ENCODE results near the gene SEMA4B. TPM values are rescaled to one million over a fixed set of nuclear protein-coding genes. Genes with fewer than 3 reads are reported as not detected.

Gene SEMA4B
- total and polyA plus RNA-seq, 9 of the 15 experiments (the other 6 are each of a cell fraction or from before 2014, with no cell fraction given) = 1.3 to 33.6 (median 11.0) TPM

DNA sequence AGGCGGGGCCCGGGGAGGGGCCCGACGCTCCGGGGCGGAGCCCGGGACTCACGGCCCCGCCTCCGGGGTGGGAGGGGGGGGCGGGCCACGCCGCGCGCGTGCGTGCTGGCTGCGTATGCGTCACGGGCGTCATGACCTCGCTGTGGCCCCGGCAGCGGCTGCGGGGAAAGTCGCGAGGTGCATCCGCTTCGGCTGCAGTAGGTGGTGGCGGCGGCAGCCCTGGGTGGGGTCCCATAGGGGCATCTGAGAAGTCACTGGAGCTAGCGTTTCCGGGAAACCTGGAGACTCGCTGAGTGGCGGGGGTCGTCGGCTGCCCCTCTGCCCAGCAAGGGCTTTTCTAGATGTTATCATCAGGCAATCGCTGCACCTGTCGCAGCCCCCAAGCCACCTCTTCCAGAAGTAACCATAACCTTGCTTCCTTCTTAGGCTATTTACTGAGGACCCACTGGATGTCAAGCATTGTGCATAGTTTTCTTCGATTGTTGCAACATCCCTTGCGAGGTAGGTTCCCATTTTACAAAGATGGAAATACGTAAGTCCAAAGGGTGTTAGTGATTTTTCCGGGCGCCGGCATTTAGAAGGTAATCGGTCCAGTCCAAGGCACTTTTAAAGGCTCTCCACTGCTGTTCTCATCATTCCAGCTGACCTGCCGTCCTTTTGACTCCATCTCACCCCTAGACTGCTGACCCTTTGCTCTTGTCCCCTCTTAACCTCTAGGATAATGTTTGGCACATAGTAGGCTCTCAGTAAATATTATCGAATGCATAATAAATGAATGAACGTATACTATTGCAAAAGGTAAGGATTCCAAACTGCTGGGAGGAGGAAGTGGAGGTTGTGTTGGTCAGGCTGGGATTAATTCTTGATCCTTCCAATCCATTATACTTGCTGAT lies 33.2 kb downstream of the SEMA4B start, which contains the start of gene GDPGP1 (continued):
- TF ChIP-seq, protein P1, sequence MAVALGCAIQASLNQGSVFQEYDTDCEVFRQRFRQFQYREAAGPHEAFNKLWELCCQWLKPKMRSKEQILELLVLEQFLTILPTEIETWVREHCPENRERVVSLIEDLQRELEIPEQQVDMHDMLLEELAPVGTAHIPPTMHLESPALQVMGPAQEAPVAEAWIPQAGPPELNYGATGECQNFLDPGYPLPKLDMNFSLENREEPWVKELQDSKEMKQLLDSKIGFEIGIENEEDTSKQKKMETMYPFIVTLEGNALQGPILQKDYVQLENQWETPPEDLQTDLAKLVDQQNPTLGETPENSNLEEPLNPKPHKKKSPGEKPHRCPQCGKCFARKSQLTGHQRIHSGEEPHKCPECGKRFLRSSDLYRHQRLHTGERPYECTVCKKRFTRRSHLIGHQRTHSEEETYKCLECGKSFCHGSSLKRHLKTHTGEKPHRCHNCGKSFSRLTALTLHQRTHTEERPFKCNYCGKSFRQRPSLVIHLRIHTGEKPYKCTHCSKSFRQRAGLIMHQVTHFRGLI (CRISPR knock-in tag; IDR thresholded peaks at IDR 0.05) = no peak
- TF ChIP-seq NR4A1 (CRISPR knock-in tag; IDR thresholded peaks at IDR 0.05) = peak; percentile 49; the same call in 1 of the 2 replicates
- TF ChIP-seq NR4A1 (tag; IDR thresholded peaks at IDR 0.05) = peak; percentile 35; the same call in 1 of the 2 replicates
- peak; percentile 42; the same call in 1 of the 2 replicates for TF ChIP-seq AFF4 (CRISPR knock-in tag; IDR thresholded peaks at IDR 0.05)
- TF ChIP-seq GATAD2B (IDR thresholded peaks at IDR 0.05; ENCODE audit: borderline replicate concordance) = 0 out of 2 replicates have a peak, but pooled peaks have one; percentile 69
- TF ChIP-seq TAF7 (tag; IDR thresholded peaks at IDR 0.05) = 0 out of 2 replicates have a peak, but pooled peaks have one; percentile 32
- TF ChIP-seq SRSF1 (IDR thresholded peaks at IDR 0.05; ENCODE audit: low read depth, low read length) = no peak
- peak; percentile 63 for TF ChIP-seq TBP (optimal IDR thresholded peaks at IDR 0.05; ENCODE audit: low read depth, low read length)
- TF ChIP-seq RFX5 (IDR thresholded peaks at IDR 0.05; ENCODE audit: low read depth, low read length) = no peak
- TF ChIP-seq E2F6 (IDR thresholded peaks at IDR 0.05; ENCODE audit: borderline replicate concordance in 1 of 2, extremely low read depth in 1 of 2, insufficient read depth in 1 of 2, insufficient read length in 1 of 2, low read depth in 1 of 2, low read length in 1 of 2, poor library complexity in 1 of 2, severe bottlenecking in 1 of 2) = peak in 1 of 2 experiments; percentile 40
- TF ChIP-seq POLR2AphosphoS5 (IDR thresholded peaks at IDR 0.05; ENCODE audit: control insufficient read depth, insufficient read depth, low read depth, low read length) = no peak; the same call in 1 of the 2 replicates
- TF ChIP-seq HEY1 (CRISPR knock-in tag; IDR thresholded peaks at IDR 0.05; ENCODE audit: borderline replicate concordance) = no peak
- peak; percentile 92 for TF ChIP-seq POLR2G (IDR thresholded peaks at IDR 0.05; ENCODE audit: low read depth, low read length)
- TF ChIP-seq RAD21 (CRISPR knock-in tag; conservative IDR thresholded peaks at IDR 0.05 in 1 of 2, IDR thresholded peaks at IDR 0.05 in 1 of 2) = 0 out of 4 replicates have a peak, but pooled peaks of 1 of the 2 experiments have one; percentile 11
- TF ChIP-seq CEBPG (CRISPR knock-in tag; IDR thresholded peaks at IDR 0.05) = peak; percentile 76
- peak; percentile 75 to 82 for TF ChIP-seq CEBPG (tag; conservative IDR thresholded peaks at IDR 0.05 in 1 of 2, IDR thresholded peaks at IDR 0.05 in 1 of 2)
- TF ChIP-seq SP1 (CRISPR knock-in tag; IDR thresholded peaks at IDR 0.05) = peak; percentile 10; the same call in 1 of the 2 replicates
